NOMO-1 treated with DMSO at 0.1 percent for 48 hours (cell line): ENCODE results near the gene ARHGAP6.
A peak's percentile ranks its signal among the peaks of the same experiment; 100 is the strongest.
"Not testable (repeated sequence)": the region's sequence is repeated elsewhere in the genome, so short reads cannot be mapped to it uniquely, and the experiment has no call there.

Experiments
- DNase-seq: peaks from one replicate; lab custom pipeline; 2025; ENCODE audit not compliant: unreplicated experiment; lab: John Stamatoyannopoulos, UW

ARHGAP6 gene

DNA sequence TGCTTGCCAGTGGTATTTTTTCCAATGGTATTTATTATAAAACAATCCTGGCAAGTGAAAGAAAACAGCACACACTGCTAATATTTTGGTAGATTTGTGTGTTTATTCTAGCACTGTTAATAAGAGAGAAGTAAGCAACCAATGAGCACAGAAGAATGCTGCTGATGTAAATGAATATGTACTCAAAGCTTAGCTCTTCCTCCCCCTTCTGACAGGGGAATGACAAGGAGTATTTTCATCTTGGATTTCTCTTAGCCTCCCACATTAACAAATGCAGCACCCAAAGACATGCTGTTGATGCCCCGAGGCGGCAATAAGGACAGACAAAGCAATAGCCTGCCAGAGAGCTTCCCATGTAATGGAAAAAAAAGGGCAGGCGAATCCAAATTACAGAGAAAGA, 18.6 kb downstream of the ARHGAP6 start:
- no peak for DNase-seq

DNA sequence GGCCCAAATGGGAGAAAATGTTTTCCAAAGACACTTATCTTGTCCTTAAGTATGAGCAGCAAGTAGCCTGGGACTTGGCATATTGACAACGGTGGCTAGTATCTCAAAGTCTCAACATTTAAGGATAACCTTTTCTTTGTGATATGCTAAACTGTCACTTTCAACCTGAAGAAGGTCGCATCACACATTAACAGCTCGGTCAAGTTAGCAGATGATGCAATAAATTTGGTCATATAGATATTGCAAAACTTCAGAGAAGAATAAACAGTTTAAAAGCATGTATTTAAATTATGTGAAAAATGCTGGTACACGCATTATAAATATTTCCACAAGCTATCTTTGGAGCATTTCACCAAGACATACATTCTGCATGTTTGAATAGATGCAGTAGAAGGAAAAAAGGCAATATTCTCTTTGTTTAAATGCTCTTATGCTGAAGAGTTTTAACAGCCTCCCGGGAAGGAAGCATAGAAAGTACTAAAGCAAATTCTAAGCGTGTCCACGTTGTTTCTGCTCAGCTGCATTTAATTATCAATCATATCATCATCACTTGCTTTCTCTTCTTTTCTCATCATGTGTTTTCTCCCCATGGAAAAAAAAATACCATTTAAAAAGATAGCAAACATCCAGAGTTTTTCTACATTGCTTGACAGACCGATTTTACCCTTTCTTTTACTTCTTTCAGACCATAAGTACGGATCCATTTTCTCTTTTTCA, 24.2 kb downstream of the ARHGAP6 start:
- DNase-seq, result peak; percentile 8

DNA sequence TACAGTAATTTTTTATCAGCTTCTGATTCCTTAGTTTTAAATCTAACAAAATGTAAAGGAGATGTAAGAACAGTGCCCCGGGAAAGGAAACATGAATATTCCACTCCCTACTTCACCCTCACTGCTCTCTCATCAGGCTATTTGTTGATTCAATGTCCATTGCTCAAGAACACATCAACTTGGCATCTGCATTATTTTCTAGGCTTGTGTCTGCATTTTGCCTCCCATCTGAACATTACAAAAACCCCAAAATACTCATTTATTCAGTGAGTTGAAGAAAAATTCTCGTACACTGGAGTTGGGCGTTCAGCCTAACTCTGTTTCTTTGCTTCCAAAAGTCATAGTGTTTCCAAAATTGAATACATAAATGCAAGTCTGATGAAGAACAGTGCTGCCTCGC, 25.6 kb downstream of the ARHGAP6 start:
- no peak for DNase-seq

DNA sequence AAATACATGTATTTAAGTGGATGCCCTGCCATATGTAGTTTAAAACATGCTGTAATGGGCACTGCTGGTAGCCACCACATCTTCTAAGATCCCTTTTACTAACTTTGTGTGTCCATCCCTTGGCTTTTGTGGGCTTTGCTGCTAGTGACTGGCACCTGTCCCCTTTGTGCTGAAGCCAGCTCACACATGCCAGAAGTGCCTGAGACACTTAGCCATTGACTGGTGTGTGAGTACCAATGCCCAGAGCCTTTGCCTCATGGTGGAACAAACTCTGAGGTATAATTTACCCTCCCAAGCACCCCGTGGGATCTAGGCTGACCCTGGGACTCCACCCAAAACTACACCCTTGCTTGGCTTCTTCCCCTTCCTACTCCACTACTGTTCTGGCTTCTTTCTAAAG, 33.0 kb downstream of the ARHGAP6 start:
- no peak for DNase-seq

DNA sequence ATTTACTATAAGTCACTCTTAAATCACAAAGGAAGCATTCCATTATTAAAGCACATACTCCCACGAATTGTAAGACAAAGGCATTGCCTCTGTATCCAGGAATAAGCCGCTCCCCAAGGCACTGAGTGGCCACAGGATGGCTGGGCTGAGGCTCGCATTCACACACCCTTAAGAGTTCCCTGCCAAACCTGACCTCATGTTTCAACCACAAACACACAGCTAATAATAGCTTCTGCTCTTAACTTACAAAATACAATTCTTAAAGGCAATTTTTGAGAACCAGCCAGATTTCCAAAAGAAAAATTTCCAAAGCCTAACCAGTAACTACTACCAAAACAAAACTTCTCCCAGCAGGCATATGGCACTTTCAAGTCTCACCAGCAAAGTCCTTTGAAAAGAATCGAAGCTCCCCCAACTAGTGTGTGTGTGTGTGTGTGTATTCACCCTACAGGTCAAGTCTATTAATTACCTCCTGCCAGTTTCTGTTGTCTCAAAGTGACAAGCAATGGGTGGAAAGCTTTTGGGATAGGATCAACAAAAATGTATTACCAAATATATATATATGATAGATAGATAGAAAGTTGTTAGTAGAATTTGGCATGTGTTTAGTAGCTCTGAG, 36.0 kb downstream of the ARHGAP6 start:
- DNase-seq, result no peak

DNA sequence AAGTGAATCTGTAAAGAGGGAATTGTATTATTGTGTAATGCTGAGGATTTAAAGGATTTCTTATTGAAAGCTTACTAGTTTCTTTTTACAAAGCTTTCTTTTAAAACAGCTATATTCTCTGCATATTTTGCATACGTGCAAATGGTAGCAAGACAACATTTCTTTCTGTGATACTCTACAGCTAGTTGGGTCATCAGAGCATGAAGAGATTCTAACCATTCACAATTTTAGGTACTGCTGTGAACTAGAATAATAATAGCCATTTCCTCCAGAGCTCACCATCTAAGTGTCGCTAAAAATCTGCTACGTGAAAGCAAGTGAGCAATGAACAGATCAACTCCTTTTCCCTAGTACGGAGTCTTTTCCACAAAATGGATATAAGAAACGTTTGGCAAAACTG, 37.3 kb downstream of the ARHGAP6 start:
- no peak for DNase-seq

DNA sequence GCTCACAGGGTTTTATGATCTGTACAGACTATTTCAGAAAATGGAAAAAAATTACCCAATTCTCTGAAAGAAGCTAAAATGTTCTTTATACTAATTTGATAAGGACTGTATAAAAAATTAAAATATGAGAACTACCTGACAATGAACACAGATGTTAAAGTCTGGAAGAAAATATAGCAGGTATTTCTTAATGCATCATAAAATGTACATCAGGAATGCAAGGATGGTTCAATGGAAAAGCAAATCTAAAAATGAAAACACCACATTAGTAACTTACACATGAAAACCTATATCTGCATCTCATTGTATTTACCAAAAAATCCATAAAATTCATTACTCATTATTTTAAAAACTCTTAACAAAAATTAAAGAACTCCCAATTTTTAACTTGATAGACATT, 39.4 kb downstream of the ARHGAP6 start:
- no peak for DNase-seq

DNA sequence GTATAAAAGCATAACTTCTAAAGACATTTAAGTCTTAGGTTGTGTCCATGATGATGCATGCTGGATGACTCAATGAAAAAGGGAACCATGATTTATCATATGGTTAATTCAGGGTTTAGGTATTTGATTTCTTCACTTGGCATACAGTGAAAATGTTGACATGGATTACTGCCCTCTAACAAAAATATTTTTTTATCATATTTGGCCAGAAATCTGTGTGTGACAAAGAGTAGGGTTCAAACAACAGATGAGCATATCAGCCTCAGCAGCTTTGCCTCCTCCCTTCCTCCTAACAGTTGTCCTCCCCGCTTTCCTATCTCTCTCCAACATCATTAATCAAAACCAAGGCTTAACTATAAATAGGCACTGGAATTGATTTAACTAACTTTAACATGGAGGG, 46.3 kb downstream of the ARHGAP6 start:
- DNase-seq, result no peak

DNA sequence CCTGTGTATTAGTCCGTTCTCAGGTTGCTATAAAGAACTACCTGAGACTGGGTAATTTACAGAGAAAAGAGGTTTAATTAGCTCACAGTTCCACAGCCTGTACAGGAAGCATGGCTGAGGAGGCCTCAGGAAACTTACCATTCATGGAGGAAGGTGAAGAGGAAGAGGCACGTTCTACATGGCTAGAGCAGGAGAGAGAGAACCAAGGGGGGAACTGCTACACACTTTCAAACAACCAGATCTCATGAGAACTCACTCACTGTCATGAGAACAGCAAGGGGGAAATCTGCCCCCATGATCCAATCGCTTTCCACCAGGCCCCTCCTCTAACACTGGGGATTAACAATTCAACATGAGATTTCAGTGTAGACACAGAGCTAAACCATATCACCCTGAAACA, 51.5 kb downstream of the ARHGAP6 start:
- not testable (repeated sequence) for DNase-seq

DNA sequence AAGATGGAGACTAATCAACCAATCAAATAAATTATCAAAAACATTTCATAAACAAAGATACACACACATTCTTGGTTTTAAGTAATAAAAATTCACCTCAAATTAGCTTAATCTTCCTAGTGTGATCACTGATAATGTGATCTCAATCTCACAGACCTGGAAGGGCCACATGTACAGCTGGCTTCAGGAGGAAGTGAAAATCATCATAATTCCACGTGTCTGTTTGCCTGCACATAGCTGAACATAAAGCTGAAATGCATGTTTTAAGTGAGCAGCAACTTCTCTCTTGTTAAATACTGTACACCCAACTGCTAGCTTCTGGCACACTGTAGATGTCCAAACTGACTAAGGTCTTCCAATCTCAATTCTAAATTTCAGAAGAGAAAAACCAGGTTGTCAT, 53.8 kb downstream of the ARHGAP6 start:
- peak; percentile 44 for DNase-seq

DNA sequence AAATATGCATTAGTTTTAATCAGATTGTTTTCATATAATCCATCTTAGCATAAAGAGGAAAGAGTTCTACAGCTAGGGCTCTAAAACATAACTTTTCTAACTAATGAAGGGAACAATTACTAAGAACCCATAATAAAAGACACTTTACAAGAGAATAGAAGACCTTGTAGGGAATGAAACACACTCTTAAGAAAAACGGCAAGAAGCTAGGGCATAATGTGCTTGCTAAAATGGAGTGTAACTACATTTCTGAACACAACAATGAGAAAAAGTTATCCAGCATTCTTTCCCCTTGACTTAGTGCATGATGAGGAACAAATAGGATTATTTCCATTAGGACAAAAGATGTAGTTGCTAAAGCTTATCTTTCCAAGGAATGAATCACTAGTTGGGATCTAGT, 54.6 kb downstream of the ARHGAP6 start:
- no peak for DNase-seq

DNA sequence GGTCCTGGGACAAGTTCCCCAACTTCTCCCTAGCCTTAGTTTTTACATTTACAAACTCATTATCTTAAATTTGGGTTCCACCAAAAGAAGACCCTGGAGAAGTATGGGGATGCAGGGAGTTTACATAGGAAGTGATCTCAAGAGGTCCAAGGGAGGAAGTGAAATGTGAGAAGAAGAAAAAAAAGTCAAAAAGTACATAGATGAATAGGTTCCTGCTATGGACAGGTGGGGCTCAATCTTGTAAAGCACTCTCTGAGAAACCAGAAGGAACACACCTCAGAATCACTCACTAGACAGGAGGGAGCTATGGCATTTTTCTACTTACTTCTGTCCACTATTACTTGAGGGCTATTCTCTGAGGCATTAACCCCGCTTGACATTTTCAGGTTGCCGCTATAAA, 56.6 kb downstream of the ARHGAP6 start:
- no peak for DNase-seq

DNA sequence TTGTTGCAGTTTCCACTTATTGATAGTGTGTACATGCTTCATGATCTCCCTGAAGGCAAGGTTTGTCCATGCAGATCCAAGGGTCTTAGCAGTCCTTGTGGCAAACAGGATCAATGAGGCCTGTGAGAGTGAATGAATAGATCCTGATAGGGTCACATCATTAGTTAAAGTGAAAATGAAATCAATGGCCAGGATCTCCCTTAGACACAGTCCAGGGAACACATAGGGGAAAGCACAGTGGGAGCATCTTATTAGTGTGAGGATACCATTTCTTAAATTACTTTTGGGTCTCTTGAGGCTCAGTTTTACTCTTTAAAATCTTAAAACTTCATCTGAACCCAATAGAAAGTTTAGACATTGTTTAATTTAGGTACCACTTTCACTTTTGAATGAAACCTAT, 59.3 kb downstream of the ARHGAP6 start:
- DNase-seq, result no peak

DNA sequence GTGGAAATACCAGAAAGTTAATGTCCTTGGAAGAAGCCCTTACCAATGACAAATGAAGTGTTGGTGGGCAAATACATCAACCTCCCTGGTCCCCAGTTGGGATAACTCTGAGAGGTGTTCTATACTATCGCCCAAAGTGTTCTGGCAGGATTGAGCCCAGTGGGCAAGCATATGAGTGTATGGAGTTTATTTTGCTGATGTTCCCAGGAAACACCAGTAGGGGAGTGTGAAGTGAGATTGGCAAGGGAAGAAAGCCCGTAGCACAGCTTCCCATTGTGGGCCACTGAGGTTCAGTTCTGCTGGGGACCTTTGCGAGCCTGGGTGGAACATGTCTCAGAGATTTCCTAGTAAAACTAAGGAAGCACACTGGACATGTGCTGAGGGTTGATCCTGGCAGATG, 65.1 kb downstream of the ARHGAP6 start:
- no peak for DNase-seq

DNA sequence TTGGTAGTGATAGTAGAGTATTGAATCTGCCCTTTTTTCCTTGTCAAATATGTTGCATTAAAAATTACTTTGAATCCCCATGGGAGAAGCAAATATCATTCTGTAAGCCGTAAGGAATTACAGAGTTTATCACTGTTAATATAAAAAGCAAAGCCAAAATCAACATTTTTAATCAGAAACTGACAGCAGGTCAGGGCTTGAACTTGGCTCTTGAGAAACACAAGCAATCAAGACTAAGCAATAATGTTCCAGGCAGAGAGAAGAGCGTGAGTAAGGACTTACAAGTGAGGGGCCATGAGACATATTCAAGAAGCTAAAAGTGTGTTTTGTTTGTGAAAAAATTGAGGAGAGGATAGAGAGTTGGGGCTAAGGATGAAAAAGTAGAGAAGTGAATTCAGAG, 68.2 kb downstream of the ARHGAP6 start:
- no peak for DNase-seq

DNA sequence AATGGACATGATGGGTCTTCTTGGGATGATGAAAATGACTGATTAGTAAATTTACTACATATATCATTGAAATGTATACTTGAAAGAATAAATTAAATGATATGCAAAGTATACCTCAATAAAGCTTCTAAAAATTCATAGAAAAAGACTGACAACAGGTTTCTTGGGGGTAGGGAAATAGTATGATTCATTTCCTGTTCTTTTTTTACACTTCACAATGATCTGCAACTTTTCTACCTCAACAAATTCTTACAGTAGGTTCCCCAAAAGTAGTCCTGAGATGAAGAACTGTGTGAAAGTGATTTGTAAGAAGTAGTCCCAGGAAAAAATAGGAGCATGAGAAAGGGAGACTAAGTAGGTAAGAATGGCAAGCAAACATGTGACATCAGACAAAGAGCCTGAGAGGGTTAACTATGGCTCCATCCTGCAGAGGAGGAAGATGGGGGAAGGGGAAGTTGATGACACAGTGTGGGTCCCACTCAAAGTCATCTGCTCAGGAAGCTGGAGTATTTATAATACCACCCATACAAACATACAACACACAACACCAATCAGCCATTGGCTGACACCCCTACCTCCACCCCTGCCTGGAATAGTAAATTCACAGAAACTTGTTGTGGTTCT, 73.9 kb downstream of the ARHGAP6 start:
- DNase-seq, result peak; percentile 70

DNA sequence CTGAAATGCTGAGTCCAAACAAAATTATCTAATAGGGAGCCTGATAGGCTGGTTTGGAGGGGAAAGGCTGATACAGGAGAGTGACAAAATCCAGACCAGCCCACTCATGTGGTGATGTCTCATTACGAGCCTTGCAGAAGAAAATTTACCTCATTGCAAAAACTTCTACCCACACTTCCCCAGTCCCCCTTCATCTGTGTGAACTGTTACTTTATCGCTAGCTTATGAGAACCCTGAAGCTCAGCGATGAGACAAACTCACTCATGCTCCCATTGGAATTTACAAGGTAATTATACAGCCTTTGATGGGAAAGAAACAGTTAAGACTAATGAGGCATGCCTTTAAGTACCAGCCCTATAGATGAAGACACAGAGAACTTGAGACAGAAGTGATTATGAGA, 76.1 kb downstream of the ARHGAP6 start:
- no peak for DNase-seq

DNA sequence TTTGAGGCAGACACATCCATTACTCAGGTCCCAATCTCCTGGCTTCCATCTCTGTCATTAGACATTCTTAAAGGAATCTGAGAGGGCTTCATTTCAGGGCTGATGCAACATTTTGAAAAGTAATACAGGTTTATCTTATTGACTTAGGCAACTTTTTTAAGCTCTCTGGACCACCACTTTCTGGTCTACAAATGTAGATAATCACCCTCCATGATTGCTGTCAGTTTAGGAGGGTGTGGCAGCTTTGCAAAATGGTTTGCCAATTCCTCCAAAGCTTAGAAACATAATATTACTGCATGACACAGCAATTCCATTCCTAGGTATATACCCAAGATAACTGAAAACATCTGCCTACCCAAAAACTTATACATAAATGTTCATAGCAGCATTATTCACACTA, 77.6 kb downstream of the ARHGAP6 start:
- no peak for DNase-seq

DNA sequence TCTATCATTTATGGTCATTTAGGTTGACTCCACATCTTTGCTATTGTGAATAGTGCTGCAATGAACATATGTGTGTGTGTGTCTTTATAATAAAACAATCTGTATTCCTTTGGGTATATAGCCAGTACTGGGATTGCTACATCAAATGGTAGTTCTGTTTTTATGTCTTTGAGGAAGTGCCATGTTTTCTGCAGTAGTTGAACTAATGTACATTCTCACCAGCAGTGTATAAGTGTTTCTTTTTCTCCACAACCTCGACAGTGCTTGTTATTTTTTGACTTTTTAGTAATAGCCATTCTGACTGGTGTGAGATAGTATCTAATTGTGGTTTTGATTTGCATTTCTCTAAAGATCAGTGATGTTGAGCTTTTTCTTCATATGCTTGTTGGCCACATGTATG, 80.5 kb downstream of the ARHGAP6 start:
- peak; percentile 67 for DNase-seq

DNA sequence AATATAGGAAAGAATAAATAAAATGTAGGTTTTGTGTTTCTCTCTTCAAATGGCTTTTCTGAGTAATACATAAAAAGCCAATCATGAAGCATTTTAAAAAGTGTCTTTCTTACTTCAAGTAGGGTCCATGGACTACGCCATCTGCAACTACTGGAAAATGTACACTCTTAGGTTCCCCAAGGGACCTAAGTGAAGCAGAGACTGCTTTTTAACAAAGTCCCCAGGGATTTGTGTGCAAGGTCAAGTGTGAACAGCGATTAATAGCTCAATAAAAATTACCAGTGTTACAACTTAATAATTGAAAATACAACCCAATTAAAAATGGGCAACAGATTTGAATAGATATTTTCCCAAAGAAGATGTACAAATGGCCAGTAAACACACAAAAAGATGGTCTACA, 84.9 kb downstream of the ARHGAP6 start:
- DNase-seq, result no peak

DNA sequence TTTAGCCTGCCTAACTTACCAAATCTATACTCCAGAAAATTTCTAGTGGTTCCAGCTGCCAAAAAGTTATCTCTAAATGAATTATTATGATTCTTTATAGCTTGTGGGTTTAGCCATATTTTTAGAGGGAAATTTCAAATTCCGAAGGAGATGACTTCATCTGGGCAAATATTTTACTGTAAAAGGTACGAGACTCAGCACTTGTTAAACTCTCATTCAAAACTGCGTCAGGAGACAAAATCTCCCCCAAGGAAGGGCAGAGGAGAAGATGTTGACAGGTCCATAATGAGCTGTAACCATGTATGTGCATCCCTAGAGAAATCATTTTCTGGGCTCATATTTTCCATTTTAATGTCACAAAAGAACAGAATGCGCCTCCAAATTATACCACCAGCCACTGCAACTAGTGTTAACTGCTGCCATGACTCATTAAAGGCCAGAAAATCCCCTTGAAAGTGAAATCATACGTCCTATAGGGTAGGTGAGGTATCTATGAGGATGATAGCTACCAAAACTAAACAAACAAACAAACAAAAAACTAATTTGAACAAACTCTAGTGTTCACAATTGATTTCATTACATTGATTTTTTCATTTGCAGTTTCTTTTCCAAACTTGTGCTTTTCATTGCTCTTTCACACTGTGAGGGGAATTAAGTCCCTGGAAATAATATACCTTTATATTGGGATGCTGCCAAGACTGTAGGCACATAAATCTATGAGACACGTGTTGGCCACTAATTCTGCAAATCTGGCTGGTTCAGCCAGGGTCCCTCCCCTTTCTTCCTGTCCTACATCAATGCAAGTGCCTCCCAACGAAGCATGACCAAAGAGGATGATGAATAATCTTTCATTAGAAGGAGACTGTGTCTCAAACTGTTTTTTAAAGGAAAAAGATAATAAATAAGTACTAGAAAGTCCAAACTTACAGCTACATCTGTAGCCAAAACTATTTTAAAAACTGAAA, 85.8 kb downstream of the ARHGAP6 start:
- DNase-seq, result no peak
